SK-N-MC (cell line): ENCODE data around the gene MGAT5B.

Source experiments
- DNase-seq: peaks from one replicate; pipeline ENCODE4 v3.0.0-alpha.2; 2011; ENCODE audit warnings: low read depth, low spot score
- H3K27ac ChIP-seq: fragments of 200-600 bp; sonication (generic); 2 replicates; pipeline ENCODE4 v1.5.1; 2016; ENCODE audit warnings: mixed run types
- H3K36me3 ChIP-seq: fragments of 200-600 bp; sonication (generic); 2 replicates; pipeline ENCODE4 v1.6.1; 2017; ENCODE audit warnings: antibody characterized with exemption, low read length, mixed read lengths; ENCODE audit not compliant: insufficient read depth
- H3K4me3 ChIP-seq: fragments of 200-600 bp; sonication (generic); 2 replicates; pipeline ENCODE4 v1.5.1; 2016
- H3K9ac ChIP-seq: fragments of 200-600 bp; sonication (generic); 2 replicates; pipeline ENCODE4 v1.8.0; 2017; ENCODE audit warnings: mixed run types, mixed read lengths; ENCODE audit not compliant: insufficient read length
- H3K9me3 ChIP-seq: fragments of 200-600 bp; sonication (generic); 2 replicates; pipeline ENCODE4 v1.6.1; 2017; ENCODE audit warnings: low read depth, mild to moderate bottlenecking, antibody characterized with exemption, low read length, moderate library complexity, mixed read lengths
- EZH2 ChIP-seq: fragments of 200-600 bp; sonication (generic); IDR thresholded peaks from one replicate; pipeline ENCODE4 v1.6.1; 2017; ENCODE audit warnings: antibody characterized with exemption
- FOXP2 ChIP-seq: optimal IDR thresholded peaks from 2 replicates; pipeline ENCODE3; 2011; ENCODE audit warnings: mild to moderate bottlenecking, moderate library complexity; ENCODE audit not compliant: insufficient read depth; ENCODE audit errors: extremely low read length, control extremely low read depth
- POLR2AphosphoS5 ChIP-seq: IDR thresholded peaks from 2 replicates; pipeline ENCODE4 v1.6.1; 2012; ENCODE audit warnings: mild to moderate bottlenecking, low read depth, low read length, borderline replicate concordance

The MGAT5B gene

DNA sequence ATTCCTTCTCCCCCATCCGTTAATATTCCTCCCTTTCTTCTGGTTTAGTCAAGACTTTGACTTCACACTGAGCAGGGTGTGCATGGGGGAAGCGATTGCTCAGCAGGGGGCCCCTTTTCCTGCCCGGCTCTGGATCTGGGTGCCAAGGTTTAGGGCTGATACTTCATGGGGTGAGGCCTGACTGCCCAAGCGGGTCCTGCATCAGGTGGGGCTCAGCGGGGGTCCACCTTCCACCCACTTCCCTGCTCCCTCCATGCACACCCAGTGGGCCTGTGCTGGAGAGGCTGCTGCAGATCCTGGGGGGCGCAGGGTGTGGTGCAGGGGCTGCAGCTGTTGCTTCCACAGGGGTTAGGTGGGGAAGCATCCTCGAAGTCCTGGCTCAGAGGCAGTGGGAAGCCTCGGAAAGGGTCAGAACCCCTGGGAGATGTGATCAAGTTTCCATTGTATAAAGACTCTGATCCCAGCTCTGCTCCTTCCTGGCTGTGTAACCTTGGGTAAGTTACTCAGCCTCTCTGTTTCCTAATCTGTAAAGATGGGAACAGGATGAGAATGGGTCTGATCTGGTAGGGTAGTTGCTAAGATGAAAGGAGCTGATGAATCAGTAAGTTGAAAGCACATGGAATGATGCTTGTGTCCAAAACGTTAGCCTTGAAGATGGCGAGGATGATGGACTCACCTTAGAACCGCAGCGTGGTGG lies 53.3 kb downstream of the MGAT5B start:
- Histone ChIP-seq H3K9me3 (no peaks in the 10 kb centered on the region), H3K27ac (no peak overlapping the region), H3K4me3 (no peak overlapping the region), H3K9ac (no peak overlapping the region), H3K36me3 (no peaks in the 10 kb centered on the region)
- no peak for TF ChIP-seq POLR2AphosphoS5
- no peak for TF ChIP-seq FOXP2
- no peak for TF ChIP-seq EZH2
- no peak for DNase-seq

DNA sequence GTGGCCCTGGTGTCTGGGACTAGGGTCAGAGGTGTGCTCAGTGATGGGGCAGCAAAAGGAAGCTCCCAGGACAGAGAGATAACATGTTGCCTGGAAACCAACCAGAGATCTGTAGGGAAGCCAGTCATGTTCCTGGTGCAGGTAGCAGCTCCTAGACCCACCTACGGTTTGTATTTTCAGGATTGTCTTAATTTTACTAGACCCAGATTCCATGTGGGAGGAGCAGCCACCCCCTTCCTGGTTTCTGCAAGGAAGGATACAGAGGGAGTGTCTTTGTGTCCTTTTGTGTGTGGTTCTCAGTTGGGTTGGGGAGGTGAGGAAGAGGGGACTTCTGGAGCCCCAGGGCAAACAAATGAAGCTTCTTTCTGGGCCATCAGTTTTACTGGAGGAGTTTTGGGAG lies 53.9 kb downstream of the MGAT5B start:
- Histone ChIP-seq H3K4me3 (no peak overlapping the region), H3K36me3 (no peaks in the 10 kb centered on the region), H3K27ac (no peak overlapping the region), H3K9ac (no peak overlapping the region), H3K9me3 (no peaks in the 10 kb centered on the region)
- no peak for TF ChIP-seq EZH2
- no peak for TF ChIP-seq POLR2AphosphoS5
- TF ChIP-seq FOXP2: no peak
- no peak for DNase-seq

DNA sequence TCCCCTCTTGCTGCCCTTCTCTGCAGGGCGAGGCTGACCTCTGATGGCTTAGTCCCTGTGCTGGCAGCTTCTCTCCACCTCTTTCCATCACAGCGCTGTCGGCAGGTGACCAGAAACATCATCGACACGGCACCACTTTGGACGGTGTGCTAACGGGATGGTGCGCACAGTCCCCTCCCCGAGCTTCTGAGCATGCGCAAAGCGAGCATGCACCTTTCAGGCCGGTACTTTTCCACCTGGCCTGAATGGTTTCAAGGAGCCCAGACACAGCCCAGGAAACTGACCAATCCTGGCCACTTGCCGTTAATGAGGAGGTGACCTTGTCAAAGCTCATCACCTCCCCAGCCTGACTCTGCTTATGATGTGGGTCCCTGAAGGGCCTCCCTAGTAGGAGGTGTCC lies 54.8 kb downstream of the MGAT5B start:
- TF ChIP-seq FOXP2 (no peak), EZH2 (no peak), POLR2AphosphoS5 (no peak)
- Histone ChIP-seq H3K4me3 (no peak overlapping the region), H3K27ac (no peak overlapping the region)

DNA sequence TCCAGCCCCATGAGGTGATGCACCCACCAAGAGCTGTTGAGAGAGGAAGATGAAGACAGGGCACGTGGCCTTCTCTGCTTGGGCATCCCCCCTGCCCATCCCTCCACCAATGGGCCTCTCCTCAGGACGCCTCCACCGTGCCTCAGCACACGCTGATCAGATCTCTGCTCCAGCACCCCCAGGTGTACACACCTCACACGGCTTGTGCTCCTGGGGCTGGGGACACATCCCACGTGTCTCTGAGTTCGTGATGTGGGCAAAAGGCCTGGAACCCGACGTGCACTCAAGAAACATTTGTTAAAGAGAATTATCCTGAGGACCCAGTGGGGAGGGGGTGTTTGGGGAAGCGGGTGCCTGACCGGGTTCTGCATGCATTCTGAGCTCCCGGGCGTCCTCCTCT lies 55.3 kb downstream of the MGAT5B start:
- no peak overlapping the region for H3K4me3 ChIP-seq
- DNase-seq: no peak

More for the DNA sequence above, 54.8 kb downstream of the MGAT5B start:
- no peaks in the 10 kb centered on the region for H3K9me3 ChIP-seq
- H3K9ac ChIP-seq: no peak overlapping the region
- H3K36me3 ChIP-seq: no peaks in the 10 kb centered on the region
- DNase-seq: no peak

DNA sequence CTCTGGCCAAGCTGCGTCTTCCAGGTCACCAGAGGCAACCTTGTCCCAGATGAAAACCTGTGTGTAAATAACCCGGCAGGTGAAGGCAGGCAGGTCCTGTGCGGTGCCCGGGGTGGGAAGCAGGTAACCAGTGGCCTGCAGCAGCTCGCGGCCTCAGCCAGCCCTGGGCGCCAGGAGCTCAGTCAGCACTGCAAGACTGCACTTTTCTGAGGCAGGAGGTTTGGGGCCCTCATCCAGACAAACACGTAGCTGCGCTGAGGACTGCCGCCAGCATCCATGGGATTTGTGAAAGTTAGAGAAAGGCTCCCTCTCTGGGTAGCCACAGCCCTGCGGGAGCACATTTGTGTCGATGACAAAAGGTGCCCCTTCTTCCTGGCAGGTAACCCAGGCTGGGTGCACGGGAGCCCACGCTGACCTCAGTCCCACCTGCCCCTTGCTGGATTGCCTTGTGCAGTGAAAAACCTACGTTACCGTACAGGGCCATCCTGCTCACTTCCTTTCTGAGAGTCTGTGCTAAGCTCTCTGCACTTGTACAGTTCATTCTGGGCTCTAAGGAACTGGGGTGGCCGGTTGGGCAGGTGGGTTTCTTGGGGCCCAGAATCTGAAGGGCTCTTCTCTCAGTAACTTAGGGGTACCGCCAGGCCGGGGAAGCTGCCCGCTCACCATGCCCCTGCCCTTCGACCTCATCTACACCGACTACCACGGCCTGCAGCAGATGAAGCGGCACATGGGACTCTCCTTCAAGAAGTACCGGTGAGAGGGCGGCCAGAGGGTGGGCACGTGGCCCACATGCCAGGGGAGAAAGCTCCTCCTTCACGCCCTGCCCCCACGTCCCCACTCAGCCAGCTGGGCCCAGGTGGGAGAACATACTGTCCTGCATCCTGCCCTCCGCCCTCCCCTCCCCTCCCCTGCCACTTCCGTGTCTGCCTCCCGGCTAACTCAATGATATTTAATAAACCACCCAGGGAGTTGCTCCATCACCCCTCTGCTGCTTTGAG lies 56.4 kb downstream of the MGAT5B start:
- Histone ChIP-seq H3K4me3 (no peak overlapping the region), H3K9me3 (no peaks in the 10 kb centered on the region), H3K36me3 (no peaks in the 10 kb centered on the region), H3K9ac (no peak overlapping the region), H3K27ac (no peak overlapping the region)
- TF ChIP-seq FOXP2: no peak
- TF ChIP-seq POLR2AphosphoS5: no peak
- no peak for TF ChIP-seq EZH2
- DNase-seq: no peak

More for the DNA sequence above, 55.3 kb downstream of the MGAT5B start:
- TF ChIP-seq POLR2AphosphoS5 (no peak), EZH2 (no peak), FOXP2 (no peak)
- no peaks in the 10 kb centered on the region for H3K36me3 ChIP-seq
- no peaks in the 10 kb centered on the region for H3K9me3 ChIP-seq
- no peak overlapping the region for H3K9ac ChIP-seq
- H3K27ac ChIP-seq: no peak overlapping the region

DNA sequence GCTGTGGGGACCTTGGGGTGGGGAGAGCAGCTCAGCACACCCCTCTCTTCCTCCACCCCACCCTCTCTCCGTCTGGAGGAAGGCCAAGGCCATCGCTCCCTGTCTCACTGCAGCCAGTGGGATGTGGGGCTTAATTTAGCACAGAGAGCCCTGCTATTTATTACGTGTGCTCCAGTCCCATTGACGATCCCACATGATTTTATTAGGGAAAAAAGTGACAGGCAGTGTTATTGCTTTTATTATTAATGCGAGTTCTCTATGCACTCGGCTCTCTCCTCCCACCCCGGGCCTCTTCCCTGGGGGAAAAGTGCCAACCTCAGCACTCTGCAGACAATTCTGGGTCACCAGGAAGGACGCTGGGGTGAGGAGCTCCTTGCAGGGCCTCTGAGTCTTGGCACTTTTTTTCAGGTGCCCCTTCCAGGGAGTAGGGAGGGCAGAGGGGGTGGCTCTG lies 57.3 kb downstream of the MGAT5B start:
- DNase-seq: no peak
- no peak for TF ChIP-seq FOXP2
- TF ChIP-seq EZH2: no peak
- TF ChIP-seq POLR2AphosphoS5: no peak
- H3K4me3 ChIP-seq: no peak overlapping the region
- no peaks in the 10 kb centered on the region for H3K9me3 ChIP-seq
- H3K27ac ChIP-seq: no peak overlapping the region
- H3K36me3 ChIP-seq: no peaks in the 10 kb centered on the region
- no peak overlapping the region for H3K9ac ChIP-seq

DNA sequence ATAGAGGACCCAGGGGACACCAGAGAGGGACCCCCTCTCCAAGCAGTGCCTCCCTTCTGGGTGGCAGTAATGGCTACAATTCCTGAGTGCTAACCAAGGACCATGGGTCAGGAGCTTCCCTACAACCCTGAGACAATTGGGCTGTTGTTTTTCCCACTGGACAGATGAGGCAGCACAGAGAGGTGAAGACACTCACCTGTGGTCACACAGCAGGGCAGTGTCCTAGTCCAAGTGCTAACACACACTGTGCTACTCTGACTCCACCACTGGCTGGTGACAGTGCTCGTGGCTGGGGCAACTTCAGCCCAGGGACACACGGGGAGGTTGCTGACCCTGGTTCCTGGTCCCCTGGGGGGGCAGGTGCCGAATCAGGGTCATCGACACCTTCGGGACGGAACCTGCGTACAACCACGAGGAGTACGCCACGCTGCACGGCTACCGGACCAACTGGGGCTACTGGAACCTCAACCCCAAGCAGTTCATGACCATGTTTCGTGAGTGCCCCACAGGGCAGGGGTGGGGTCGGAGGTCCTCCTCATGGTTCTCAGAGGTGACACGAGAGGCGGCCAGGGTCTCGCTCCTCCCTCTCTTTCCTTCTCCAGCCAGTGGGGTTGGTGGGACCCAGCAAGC lies 58.1 kb downstream of the MGAT5B start:
- DNase-seq: no peak
- H3K27ac ChIP-seq: no peak overlapping the region
- H3K4me3 ChIP-seq: no peak overlapping the region
- H3K9me3 ChIP-seq: no peaks in the 10 kb centered on the region
- no peak for TF ChIP-seq POLR2AphosphoS5
- TF ChIP-seq EZH2: no peak
- no peak for TF ChIP-seq FOXP2
- H3K36me3 ChIP-seq: no peaks in the 10 kb centered on the region
- no peak overlapping the region for H3K9ac ChIP-seq

DNA sequence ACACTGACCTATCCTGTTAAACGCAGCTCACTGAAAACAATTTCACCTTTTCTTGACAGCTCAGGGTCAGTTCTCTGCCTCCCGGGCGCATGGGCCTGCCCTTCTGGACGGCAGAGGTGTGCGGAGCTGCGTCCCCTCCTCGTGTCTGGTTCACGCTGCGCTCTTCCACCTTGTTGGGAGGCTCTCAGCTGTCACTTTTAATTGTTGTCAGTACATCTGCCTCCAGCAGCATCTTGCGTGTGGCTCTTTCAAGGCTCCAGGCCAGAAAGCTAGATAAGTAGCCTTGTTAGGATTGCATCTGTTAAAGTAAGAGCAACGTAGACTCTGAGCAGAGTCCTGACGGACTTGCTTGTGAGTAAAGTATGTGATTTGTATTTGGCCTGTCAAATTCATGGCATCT lies 59.4 kb downstream of the MGAT5B start:
- Histone ChIP-seq H3K9ac (no peak overlapping the region), H3K36me3 (no peaks in the 10 kb centered on the region), H3K4me3 (no peak overlapping the region), H3K9me3 (no peaks in the 10 kb centered on the region), H3K27ac (no peak overlapping the region)
- DNase-seq: no peak
- TF ChIP-seq EZH2: no peak
- TF ChIP-seq FOXP2: no peak
- no peak for TF ChIP-seq POLR2AphosphoS5
